OCI-LY1 (cell line): ENCODE data around the gene CRYZ.
"Not testable (repeated sequence)": the region's sequence is repeated elsewhere in the genome, so short reads cannot be mapped to it uniquely, and the experiment has no call there.

Source experiments
- H2AFZ ChIP-seq: fragments of 200-600 bp; sonication (generic), shearing (Covaris generic); 2 replicates; pipeline ENCODE4 v1.6.0; 2014; ENCODE audit warnings: antibody characterized with exemption, mild to moderate bottlenecking, low read length
- H3F3A ChIP-seq: fragments of 200-600 bp; sonication (generic), shearing (Covaris generic); 2 replicates; pipeline ENCODE4 v1.6.0; 2014; ENCODE audit warnings: mild to moderate bottlenecking, antibody characterized with exemption, low read length, moderate library complexity; ENCODE audit not compliant: insufficient read depth
- H3K27ac ChIP-seq: fragments of 200-600 bp; sonication (generic); 2 replicates; pipeline ENCODE4 v1.5.1; 2014; ENCODE audit warnings: low read length, mixed run types, mild to moderate bottlenecking, low read depth; ENCODE audit not compliant: poor library complexity, severe bottlenecking
- H3K27me3 ChIP-seq: fragments of 200-600 bp; sonication (generic); 2 replicates; pipeline ENCODE4 v1.6.0; 2014; ENCODE audit warnings: antibody characterized with exemption, mild to moderate bottlenecking, low read length, moderate library complexity; ENCODE audit not compliant: insufficient read depth
- H3K36me3 ChIP-seq: fragments of 200-600 bp; sonication (generic); 2 replicates; pipeline ENCODE4 v1.6.1; 2014; ENCODE audit warnings: mild to moderate bottlenecking, antibody characterized with exemption, low read length, moderate library complexity, mixed read lengths; ENCODE audit not compliant: insufficient read depth
- H3K4me1 ChIP-seq: fragments of 200-600 bp; sonication (generic); 2 replicates; pipeline ENCODE4 v1.5.1; 2014; ENCODE audit warnings: mild to moderate bottlenecking, low read length, moderate library complexity; ENCODE audit not compliant: insufficient read depth, severe bottlenecking
- H3K4me2 ChIP-seq: fragments of 200-600 bp; sonication (generic), shearing (Covaris generic); 2 replicates; pipeline ENCODE4 v1.6.1; 2014; ENCODE audit warnings: low read length
- H3K4me3 ChIP-seq: fragments of 200-600 bp; sonication (generic); 2 replicates; pipeline ENCODE4 v1.5.1; 2014; ENCODE audit warnings: low read length, low read depth, mild to moderate bottlenecking, mixed read lengths; ENCODE audit not compliant: poor library complexity, severe bottlenecking
- H3K79me2 ChIP-seq: fragments of 200-600 bp; shearing (Covaris generic); 2 replicates; pipeline ENCODE4 v1.6.1; 2016; ENCODE audit warnings: mixed run types, low read length, mixed read lengths; ENCODE audit not compliant: insufficient read depth
- H3K9ac ChIP-seq: fragments of 200-600 bp; sonication (generic), shearing (Covaris generic); 2 replicates; pipeline ENCODE4 v1.6.1; 2014; ENCODE audit warnings: mild to moderate bottlenecking, low read length, mixed read lengths
- H3K9me2 ChIP-seq: fragments of 200-600 bp; sonication (generic), shearing (Covaris generic); 2 replicates; pipeline ENCODE4 v1.6.1; 2014; ENCODE audit warnings: low read depth, mild to moderate bottlenecking, low read length, mixed read lengths
- H3K9me3 ChIP-seq: fragments of 200-600 bp; shearing (Covaris generic); 2 replicates; pipeline ENCODE4 v1.6.1; 2014; ENCODE audit warnings: low read length, mixed read lengths
- H4K20me1 ChIP-seq: fragments of 200-600 bp; sonication (generic), shearing (Covaris generic); 2 replicates; pipeline ENCODE4 v1.6.0; 2016; ENCODE audit warnings: mild to moderate bottlenecking, low read length; ENCODE audit not compliant: insufficient read depth
- EZH2 ChIP-seq: fragments of 200-600 bp; sonication (generic), shearing (Covaris generic); IDR thresholded peaks from 2 replicates; pipeline ENCODE4 v1.8.0; 2017; ENCODE audit warnings: borderline replicate concordance, mixed run types, mild to moderate bottlenecking, antibody characterized with exemption, low read length, moderate library complexity, mixed read lengths
- TF ChIP-seq, protein P1 (sequence below): fragments of 200-600 bp; sonication (generic), shearing (Covaris generic); IDR thresholded peaks from 2 replicates; pipeline ENCODE4 v1.5.1; 2017; ENCODE audit warnings: mild to moderate bottlenecking, antibody characterized with exemption, low read length, moderate library complexity, mixed read lengths

CRYZ gene

DNA sequence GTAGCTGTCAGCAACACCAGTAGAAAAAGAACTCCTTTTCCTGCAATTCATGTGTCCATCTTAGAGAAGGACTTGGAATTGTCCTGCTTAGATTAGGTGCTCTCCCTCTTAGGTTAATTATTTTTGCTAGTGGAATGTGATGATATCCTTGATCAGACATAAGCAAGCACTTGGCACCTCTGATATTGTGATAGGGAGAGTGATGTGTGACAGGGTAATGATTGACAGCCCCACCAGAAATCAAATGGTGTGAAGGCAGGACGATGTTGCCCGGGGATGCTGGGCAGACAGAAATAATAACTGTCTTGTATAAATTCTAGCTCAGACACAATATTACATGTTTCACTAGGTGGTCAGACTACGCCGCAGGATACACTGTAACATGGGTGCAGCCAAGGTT lies 4.5 kb upstream of the CRYZ start:
- Histone ChIP-seq H3K27me3 (no peaks in the 10 kb centered on the region), H3K4me2 (no peak overlapping the region), H3F3A (no peaks in the 10 kb centered on the region), H3K79me2 (no peaks in the 10 kb centered on the region), H3K36me3 (peaks cover 49% of the 10 kb centered on the region), H4K20me1 (no peaks in the 10 kb centered on the region), H3K9me2 (no peaks in the 10 kb centered on the region), H3K9me3 (no peaks in the 10 kb centered on the region), H3K27ac (no peak overlapping the region), H3K9ac (no peak overlapping the region), H3K4me1 (peaks cover 13% of the 10 kb centered on the region), H2AFZ (no peak overlapping the region), H3K4me3 (no peak overlapping the region)
- TF ChIP-seq, protein P1, sequence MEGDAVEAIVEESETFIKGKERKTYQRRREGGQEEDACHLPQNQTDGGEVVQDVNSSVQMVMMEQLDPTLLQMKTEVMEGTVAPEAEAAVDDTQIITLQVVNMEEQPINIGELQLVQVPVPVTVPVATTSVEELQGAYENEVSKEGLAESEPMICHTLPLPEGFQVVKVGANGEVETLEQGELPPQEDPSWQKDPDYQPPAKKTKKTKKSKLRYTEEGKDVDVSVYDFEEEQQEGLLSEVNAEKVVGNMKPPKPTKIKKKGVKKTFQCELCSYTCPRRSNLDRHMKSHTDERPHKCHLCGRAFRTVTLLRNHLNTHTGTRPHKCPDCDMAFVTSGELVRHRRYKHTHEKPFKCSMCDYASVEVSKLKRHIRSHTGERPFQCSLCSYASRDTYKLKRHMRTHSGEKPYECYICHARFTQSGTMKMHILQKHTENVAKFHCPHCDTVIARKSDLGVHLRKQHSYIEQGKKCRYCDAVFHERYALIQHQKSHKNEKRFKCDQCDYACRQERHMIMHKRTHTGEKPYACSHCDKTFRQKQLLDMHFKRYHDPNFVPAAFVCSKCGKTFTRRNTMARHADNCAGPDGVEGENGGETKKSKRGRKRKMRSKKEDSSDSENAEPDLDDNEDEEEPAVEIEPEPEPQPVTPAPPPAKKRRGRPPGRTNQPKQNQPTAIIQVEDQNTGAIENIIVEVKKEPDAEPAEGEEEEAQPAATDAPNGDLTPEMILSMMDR, result no peak
- no peak for TF ChIP-seq EZH2

DNA sequence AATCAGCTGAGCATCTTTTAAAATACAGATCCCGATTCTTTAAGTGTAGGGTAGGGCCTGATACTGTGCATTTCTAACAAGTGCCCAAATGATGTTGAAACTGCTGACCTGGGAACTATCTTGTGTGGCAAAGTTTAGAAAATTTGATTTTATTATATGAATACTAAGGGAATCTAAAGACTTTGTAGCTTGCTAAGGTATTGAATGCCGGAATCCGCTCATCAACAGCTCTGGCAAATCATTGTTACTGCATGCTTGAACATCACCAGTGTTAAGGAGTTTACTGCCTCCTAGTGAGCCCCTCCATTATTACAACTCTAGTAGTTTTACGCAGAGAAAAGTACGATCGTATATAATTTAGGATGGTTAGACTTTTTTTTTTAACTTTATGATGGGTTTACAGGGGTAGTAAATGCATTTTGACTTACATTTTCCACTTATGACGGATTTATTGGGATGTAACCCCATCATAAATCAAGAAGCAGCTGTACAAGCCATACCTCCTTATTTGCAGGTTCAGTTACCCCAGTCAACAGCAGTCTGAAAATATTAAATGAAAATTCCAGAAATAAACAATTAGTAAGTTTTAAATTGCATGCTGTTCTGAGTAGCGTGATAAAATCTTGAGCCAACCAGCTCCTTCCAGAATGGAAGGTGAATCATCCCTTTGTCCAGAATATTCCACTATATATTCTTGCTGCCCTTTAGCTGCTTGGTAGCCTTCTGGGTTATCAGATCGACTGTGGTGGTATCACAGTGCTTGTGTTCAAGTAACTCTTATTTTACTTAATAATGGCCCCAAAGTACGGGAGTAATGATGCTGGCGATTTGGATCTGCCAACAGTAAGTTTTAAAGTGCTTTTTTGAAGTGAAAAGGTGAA lies 994 bp upstream of the CRYZ start:
- Histone ChIP-seq H3K27me3 (no peaks in the 10 kb centered on the region), H2AFZ (peak overlapping the region; percentile 92), H3K4me1 (peaks cover 22% of the 10 kb centered on the region), H3K36me3 (peaks cover 26% of the 10 kb centered on the region), H3K4me3 (peak overlapping the region; percentile 77), H3K27ac (peak overlapping the region; percentile 80), H3F3A (peaks cover 4% of the 10 kb centered on the region; the same call in 1 of the 2 replicates), H3K9me2 (no peaks in the 10 kb centered on the region), H3K79me2 (no peaks in the 10 kb centered on the region), H3K4me2 (peak overlapping the region; percentile 79), H4K20me1 (no peaks in the 10 kb centered on the region), H3K9ac (peak overlapping the region; percentile 86), H3K9me3 (no peaks in the 10 kb centered on the region)
- no peak for TF ChIP-seq EZH2
- TF ChIP-seq, protein P1, result peak; percentile 72

DNA sequence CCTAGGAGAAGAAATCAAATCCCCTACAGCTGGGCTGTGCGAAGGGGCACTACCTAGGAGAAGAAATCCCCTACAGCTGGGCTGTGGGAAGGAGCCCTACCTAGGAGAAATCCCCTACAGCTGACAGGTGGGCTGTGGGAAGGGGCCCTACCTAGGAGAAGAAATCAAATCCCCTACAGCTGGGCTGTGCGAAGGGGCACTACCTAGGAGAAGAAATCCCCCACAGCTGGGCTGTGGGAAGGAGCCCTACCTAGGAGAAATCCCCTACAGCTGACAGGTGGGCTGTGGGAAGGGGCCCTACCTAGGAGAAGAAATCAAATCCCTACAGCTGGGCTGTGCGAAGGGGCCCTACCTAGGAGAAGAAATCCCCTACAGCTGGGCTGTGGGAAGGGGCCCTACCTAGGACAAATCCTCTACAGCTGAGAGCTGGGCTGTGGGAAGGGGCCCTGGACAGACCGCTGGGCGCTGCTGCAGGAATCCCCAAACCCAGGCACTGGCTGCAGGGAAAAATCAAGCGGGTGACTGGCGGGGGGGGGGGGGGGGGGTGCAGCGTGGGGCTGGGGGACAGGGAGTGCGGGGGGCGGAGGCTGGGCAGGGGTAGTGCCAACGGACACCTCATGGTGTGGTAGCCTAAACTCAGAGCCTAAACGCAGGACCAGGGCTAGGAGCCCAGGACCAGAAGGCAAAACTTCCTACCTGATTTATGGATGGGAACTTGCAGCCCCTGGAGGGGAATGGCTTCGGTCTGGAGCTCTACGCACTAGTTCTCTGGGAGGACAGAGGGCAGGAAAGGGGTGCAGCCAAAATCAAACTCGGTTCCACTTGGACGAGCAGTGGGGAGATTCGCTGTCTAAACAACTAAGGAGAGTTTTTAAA lies 541 bp downstream of the CRYZ start:
- H3K4me3 ChIP-seq, result peak overlapping the region; percentile 77
- H3K4me1 ChIP-seq, result peaks cover 22% of the 10 kb centered on the region
- not testable (repeated sequence) for H3K79me2 ChIP-seq, H4K20me1 ChIP-seq, H3F3A ChIP-seq, H3K27me3 ChIP-seq, H3K9me3 ChIP-seq, H3K9me2 ChIP-seq
- H3K4me2 ChIP-seq, result peak overlapping the region; percentile 79
- peak overlapping the region; percentile 80 for H3K27ac ChIP-seq
- H3K9ac ChIP-seq, result peak overlapping the region; percentile 86
- H3K36me3 ChIP-seq, result peaks cover 16% of the 10 kb centered on the region
- peak overlapping the region; percentile 86; the same call in 1 of the 2 replicates for H2AFZ ChIP-seq
